Pancreas (tissue), 10 donors: ENCODE results near the gene MEGF6. TPM values are rescaled to one million over a fixed set of nuclear protein-coding genes. Genes with fewer than 3 reads are reported as not detected.

ENCODE experiments used
- ATAC-seq, 4 donors: fragments of 200-7000 bp; cut with Tn5 transposase; one replicate each; pipeline versions ENCODE4 v1.8.0 to v1.9.1; 2020; ENCODE audit warnings: mild to moderate bottlenecking in 4 of 4, moderate library complexity in 4 of 4
- DNase-seq, 6 donors: peaks; one replicate each; pipeline ENCODE4 v3.0.0-alpha.2; 2020
- FAIRE-seq: peaks from 2 replicates; lab custom pipeline; 2012; peaks lifted over from hg19 to GRCh38; lab: Jason Lieb, UNC
- H3K27ac ChIP-seq, 4 donors: fragments of 200-600 bp; sonication (generic); 1 replicate in 3 of 4; 2 replicates in 1 of 4; pipeline versions ENCODE4 v1.5.0 to v1.8.0; 2020
- H3K27me3 ChIP-seq, 4 donors: fragments of 200-600 bp; one replicate each; pipeline ENCODE4 v1.8.0; 2021
- H3K36me3 ChIP-seq, 3 donors: fragments of 200-600 bp; sonication (generic) in 1 of 3; one replicate each; pipeline versions ENCODE4 v1.5.0 to v1.8.0; 2020 to 2021
- H3K4me1 ChIP-seq, 3 donors: fragments of 200-600 bp; one replicate each; pipeline ENCODE4 v1.8.0; 2021
- H3K4me3 ChIP-seq, 4 donors: fragments of 200-600 bp; sonication (generic) in 2 of 4; one replicate each; pipeline versions ENCODE4 v1.5.0 to v1.8.0; 2020 to 2021
- H3K9me3 ChIP-seq, 4 donors: fragments of 200-600 bp; one replicate each; pipeline ENCODE4 v1.8.0; 2021
- WGBS, 2 donors: extraction: QIAGEN DNeasy Blood & Tissue Kit; methylation state at CpG; one replicate each; pipeline ENCODE4 v1.1.7; 2013; 5-methylcytosine and 5-hydroxymethylcytosine counted together
- intact Hi-C, 3 donors: fragments of 100-400 bp; cut with DNase I; formaldehyde crosslinking; loops; one replicate each; pipeline versions ENCODE4 v1.11.1 to v1.14.2; 2022
- polyA plus RNA-seq, 2 donors: library from polyadenylated mRNA; stranded (reverse); fragments of 200-250 nt; gene quantifications; one replicate each; pipeline ENCODE4 v1.2.3, GENCODE V29; 2013
- total RNA-seq, 6 donors: library from RNA; stranded (reverse); fragmentation: NEBNext Ultra II Directional in 4 of 6; extraction: Animal tissue kit (Norgen Biotek cat#: 25700) in 4 of 6; gene quantifications; one replicate each; pipeline versions ENCODE4 v1.2.1 to v1.2.4, GENCODE V29; 2021 to 2023
- TF ChIP-seq, protein P1 (sequence below), 4 donors: fragments of 200-600 bp; sonication (generic) in 3 of 4; IDR thresholded peaks; one replicate each; pipeline versions ENCODE4 v1.5.0 to v1.8.0; 2021; ENCODE audit warnings: antibody characterized with exemption in 4 of 4
- donor health status: healthy with polysubstance abuse.
- donor health status: DM: no; HTN: no; CAD: no; lungs with moderate emphysema.
- donor health status: DM: no; HTN: no; CAD: no.
- donor health status: control.
- donor health status: control.
- donor health status: Bipolar disorder and iron deficiency.
- donor health status: DM: yes; HTN: yes; CAD: no.
- donor health status: DM: no; HTN: no; CAD: no.
- donor health status: DM: no; HTN: no; CAD: no.
- donor health status: DM: yes; HTN: yes; CAD: no.

Gene MEGF6
- total and polyA plus RNA-seq, 8 donors: 2.6 to 20.0 (median 8.4) TPM

DNA sequence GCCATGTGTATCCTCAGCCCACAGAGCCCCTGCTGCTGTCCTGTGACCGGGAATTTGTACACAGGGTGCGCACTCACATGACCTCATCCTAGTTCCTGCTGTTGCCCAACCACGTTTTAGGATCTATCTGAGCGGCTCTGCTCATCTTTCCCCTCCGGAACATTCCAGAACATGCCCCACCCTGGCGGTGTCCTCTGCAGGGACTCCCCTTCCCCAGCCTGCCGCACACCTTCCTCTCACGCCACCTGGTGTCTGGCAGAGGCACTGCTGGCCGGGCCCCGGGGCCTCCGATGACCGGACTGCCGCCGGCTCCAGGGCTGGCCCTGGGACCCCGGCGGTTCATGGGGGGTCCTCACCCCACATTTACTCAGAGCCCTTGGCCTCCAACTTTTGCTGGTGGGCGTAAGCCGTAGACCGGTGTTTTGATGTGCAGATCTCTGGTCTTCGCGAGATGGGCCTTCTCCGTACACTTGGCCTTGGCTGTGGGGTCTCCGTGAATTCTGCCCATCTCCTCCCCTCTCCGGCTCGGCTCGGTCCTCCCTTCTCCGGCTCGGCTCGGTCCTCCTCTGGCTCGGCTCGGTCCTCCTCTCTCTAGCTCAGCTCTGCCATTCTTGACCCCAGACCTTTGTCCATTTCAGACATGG lies 127.4 kb downstream of the MEGF6 start:
- no peaks in the 10 kb centered on the region for H3K9me3 ChIP-seq
- FAIRE-seq (no peak), DNase-seq (peak in 5 of 6 donors; percentile 35 to 90 (median 67)), ATAC-seq (peak; percentile 75 to 92 (median 80))
- no peaks in the 10 kb centered on the region for H3K36me3 ChIP-seq
- H3K27ac ChIP-seq: no peak overlapping the region
- TF ChIP-seq, protein P1, sequence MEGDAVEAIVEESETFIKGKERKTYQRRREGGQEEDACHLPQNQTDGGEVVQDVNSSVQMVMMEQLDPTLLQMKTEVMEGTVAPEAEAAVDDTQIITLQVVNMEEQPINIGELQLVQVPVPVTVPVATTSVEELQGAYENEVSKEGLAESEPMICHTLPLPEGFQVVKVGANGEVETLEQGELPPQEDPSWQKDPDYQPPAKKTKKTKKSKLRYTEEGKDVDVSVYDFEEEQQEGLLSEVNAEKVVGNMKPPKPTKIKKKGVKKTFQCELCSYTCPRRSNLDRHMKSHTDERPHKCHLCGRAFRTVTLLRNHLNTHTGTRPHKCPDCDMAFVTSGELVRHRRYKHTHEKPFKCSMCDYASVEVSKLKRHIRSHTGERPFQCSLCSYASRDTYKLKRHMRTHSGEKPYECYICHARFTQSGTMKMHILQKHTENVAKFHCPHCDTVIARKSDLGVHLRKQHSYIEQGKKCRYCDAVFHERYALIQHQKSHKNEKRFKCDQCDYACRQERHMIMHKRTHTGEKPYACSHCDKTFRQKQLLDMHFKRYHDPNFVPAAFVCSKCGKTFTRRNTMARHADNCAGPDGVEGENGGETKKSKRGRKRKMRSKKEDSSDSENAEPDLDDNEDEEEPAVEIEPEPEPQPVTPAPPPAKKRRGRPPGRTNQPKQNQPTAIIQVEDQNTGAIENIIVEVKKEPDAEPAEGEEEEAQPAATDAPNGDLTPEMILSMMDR (IDR thresholded peaks at IDR 0.05): peak; percentile 84 to 93 (median 92)
- 21 to 24% methylated on average over 31 of the region's 31 CpGs for WGBS, 2 donors
- H3K4me1 ChIP-seq: no peaks in the 10 kb centered on the region
- H3K4me3 ChIP-seq: no peak overlapping the region
- no peaks in the 10 kb centered on the region for H3K27me3 ChIP-seq
- intact Hi-C loops: loop anchor here in 1 of 3 donors (2.0 kb wide), 1 partner anchor 31 kb away; no protein-coding TSS in a partner anchor

DNA sequence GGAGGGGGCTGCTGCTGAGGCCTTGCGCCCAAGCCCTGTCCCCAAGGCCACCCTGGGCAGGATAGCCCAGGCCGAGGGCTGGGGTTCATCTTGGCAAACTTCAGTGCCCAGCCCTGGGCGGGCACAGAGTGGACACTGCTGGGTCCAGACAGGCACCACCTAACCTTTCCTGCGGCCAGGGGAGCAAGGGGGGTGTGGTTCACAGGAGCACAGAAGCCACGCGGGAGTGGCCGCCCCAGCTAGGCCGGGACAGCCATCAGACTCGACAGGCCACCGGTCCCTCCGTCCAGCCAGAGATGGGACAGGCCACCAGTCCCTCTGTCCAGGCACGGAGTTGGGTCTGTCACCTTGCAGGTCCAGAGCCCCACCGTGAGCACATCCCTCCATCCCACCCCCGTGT lies 127.9 kb downstream of the MEGF6 start:
- Histone ChIP-seq H3K4me3 (no peak overlapping the region), H3K36me3 (no peaks in the 10 kb centered on the region), H3K9me3 (no peaks in the 10 kb centered on the region), H3K27me3 (no peaks in the 10 kb centered on the region), H3K27ac (no peak overlapping the region), H3K4me1 (no peaks in the 10 kb centered on the region)
- TF ChIP-seq, protein P1 (IDR thresholded peaks at IDR 0.05): no peak
- peak in 3 of 4 donors; percentile 6 to 14 (median 12) for ATAC-seq
- FAIRE-seq: no peak
- WGBS, 2 donors: 56 to 69% methylated on average over 13 to 14 of the region's 14 CpGs
- no peak for DNase-seq
- intact Hi-C loops: loop anchor here in 1 of 3 donors (2.0 kb wide), 1 partner anchor 31 kb away; no protein-coding TSS in a partner anchor

DNA sequence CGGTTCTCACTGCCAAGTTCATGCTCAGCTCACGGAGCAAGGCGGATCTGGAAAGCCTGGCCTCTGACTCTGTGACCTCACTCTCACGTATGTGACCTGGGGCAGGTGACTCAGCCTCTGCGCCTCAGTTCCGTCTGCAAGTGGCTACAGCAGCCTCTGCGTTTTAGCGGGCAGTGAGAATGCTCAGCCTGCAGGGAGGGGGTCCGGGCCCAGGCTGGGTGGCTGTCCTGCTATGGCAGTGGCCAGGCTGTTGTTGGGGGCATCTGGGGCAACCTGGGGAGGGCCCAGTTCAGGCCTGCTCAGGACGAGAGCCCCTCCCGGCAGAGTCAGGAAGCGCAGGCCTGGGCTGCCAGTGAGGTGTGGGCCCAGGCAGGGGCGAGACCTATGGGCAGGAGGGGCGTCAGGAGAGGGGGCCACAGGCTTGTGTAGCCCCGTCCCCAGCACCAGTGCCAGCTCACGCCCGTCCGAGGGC lies 128.9 kb downstream of the MEGF6 start:
- intact Hi-C loops: loop anchor here in 1 of 3 donors (2.0 kb wide), 1 partner anchor 30 kb away; no protein-coding TSS in a partner anchor
- no peak for FAIRE-seq
- ATAC-seq: peak in 2 of 4 donors; percentile 20 to 31
- H3K27me3 ChIP-seq: no peaks in the 10 kb centered on the region
- no peaks in the 10 kb centered on the region for H3K9me3 ChIP-seq
- H3K36me3 ChIP-seq: no peaks in the 10 kb centered on the region
- TF ChIP-seq, protein P1 (IDR thresholded peaks at IDR 0.05): no peak
- no peaks in the 10 kb centered on the region for H3K4me1 ChIP-seq
- DNase-seq: no peak
- WGBS, 2 donors: 68 to 69% methylated on average over 14 to 18 of the region's 18 CpGs
- no peak overlapping the region for H3K4me3 ChIP-seq
- no peak overlapping the region for H3K27ac ChIP-seq

DNA sequence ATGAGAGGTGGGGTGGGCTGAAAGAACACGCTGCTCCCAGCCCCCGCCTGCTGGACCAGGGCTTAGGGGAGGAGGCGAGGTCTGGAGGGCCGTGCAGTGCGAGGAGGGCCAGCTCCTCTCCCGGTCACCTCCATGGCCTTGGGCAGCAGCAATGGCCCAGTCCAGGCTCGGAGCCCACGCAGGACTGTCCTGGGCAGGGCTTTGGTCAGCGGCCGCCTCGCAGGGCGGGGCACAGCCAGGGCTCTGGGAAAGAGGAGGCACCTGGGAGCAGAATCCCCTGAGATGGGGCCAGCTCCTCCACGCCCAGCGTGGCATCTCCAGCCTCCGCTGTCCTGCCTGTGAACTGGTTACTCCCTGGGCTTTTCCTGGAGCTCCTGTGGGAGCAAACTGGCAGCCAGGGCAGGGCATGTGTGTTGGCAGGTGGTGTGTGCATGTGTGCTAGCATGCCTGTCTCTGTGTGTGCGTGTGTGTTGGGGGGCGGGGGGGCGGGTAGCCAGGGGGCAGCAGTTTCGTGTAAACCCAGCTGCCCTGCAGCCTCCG lies 129.4 kb downstream of the MEGF6 start:
- H3K9me3 ChIP-seq: no peaks in the 10 kb centered on the region
- no peak overlapping the region for H3K4me3 ChIP-seq
- no peaks in the 10 kb centered on the region for H3K27me3 ChIP-seq
- DNase-seq: no peak
- FAIRE-seq: no peak
- WGBS, 2 donors: 68 to 71% methylated on average over 20 of the region's 20 CpGs
- TF ChIP-seq, protein P1 (IDR thresholded peaks at IDR 0.05): no peak
- no peaks in the 10 kb centered on the region for H3K36me3 ChIP-seq
- no peaks in the 10 kb centered on the region for H3K4me1 ChIP-seq
- intact Hi-C loops: loop anchor here in 1 of 3 donors (2.0 kb wide), 1 partner anchor 29 kb away; no protein-coding TSS in a partner anchor
- no peak overlapping the region for H3K27ac ChIP-seq
- ATAC-seq: peak in 1 of 4 donors; percentile 3
